CD14-positive monocyte (primary cell): ENCODE measurements around the gene CRIP2. TPM values are rescaled to one million over a fixed set of nuclear protein-coding genes. Genes with fewer than 3 reads are reported as not detected.

Experiments used
- DNase-seq, 3 donors: peaks; one replicate each; pipeline ENCODE4 v3.0.0-alpha.2; 2011 to 2022
- H2AFZ ChIP-seq: 2 replicates; pipeline ENCODE4 v1.6.0; 2012; ENCODE audit warnings: mild to moderate bottlenecking, low read depth, low read length, inconsistent platforms; ENCODE audit not compliant: insufficient read depth, poor library complexity, severe bottlenecking
- H3K27ac ChIP-seq, 2 donors: 1 replicate in 1 of 2; 2 replicates in 1 of 2; pipeline ENCODE4 v1.5.1; 2012 to 2013; ENCODE audit warnings: low read length in 2 of 2, control low read depth in 1 of 2, inconsistent platforms in 1 of 2, low read depth in 1 of 2, mild to moderate bottlenecking in 1 of 2
- H3K27me3 ChIP-seq, 2 donors: one replicate each; pipeline versions ENCODE4 v1.6.0 to v1.6.1; 2011 to 2013; ENCODE audit warnings: low read length in 2 of 2; ENCODE audit not compliant: control insufficient read depth in 2 of 2, insufficient read depth in 2 of 2
- H3K36me3 ChIP-seq, 2 donors: replicated peaks in 1 of 2; 1 replicate in 1 of 2; 2 replicates in 1 of 2; pipeline versions ENCODE4 v1.5.1 to v1.6.1; 2012 to 2013; ENCODE audit warnings: low read length in 2 of 2, control low read depth in 1 of 2, inconsistent platforms in 1 of 2, mild to moderate bottlenecking in 1 of 2; ENCODE audit not compliant: insufficient read depth in 2 of 2, control insufficient read depth in 1 of 2
- H3K4me1 ChIP-seq, 2 donors: 1 replicate in 1 of 2; 2 replicates in 1 of 2; pipeline versions ENCODE4 v1.5.1 to v1.6.1; 2012 to 2013; ENCODE audit warnings: low read length in 2 of 2, control low read depth in 1 of 2, inconsistent platforms in 1 of 2, mild to moderate bottlenecking in 1 of 2, moderate library complexity in 1 of 2; ENCODE audit not compliant: insufficient read depth in 2 of 2, control insufficient read depth in 1 of 2
- H3K4me2 ChIP-seq: replicated peaks from 2 replicates; pipeline ENCODE3; 2012; ENCODE audit warnings: low read length, moderate library complexity, mild to moderate bottlenecking; ENCODE audit not compliant: poor library complexity, severe bottlenecking; ENCODE audit errors: extremely low read depth
- H3K4me3 ChIP-seq, 3 experiments: fragments of 200-600 bp in 1 of 3; sonication (generic) in 1 of 3; replicated peaks in 1 of 3; 1 replicate in 2 of 3; 2 replicates in 1 of 3; pipeline ENCODE4 v1.5.1; 2011 to 2013; ENCODE audit warnings: low read length in 3 of 3, mild to moderate bottlenecking in 3 of 3, control low read depth in 2 of 3, low read depth in 2 of 3, inconsistent platforms in 1 of 3, moderate library complexity in 1 of 3
- H3K79me2 ChIP-seq: 2 replicates; pipeline ENCODE4 v1.6.0; 2012; ENCODE audit warnings: mild to moderate bottlenecking, control low read depth, inconsistent platforms, low read length, moderate library complexity; ENCODE audit not compliant: insufficient read depth
- H3K9ac ChIP-seq: 2 replicates; pipeline ENCODE4 v1.6.0; 2017; ENCODE audit warnings: low read length, mild to moderate bottlenecking; ENCODE audit not compliant: insufficient read depth, poor library complexity, severe bottlenecking
- H3K9me3 ChIP-seq, 2 donors: replicated peaks in 1 of 2; 1 replicate in 1 of 2; 2 replicates in 1 of 2; pipeline versions ENCODE4 v1.5.1 to v1.6.1; 2012 to 2013; ENCODE audit warnings: low read length in 2 of 2, control low read depth in 1 of 2; ENCODE audit not compliant: control insufficient read depth in 1 of 2, insufficient read depth in 1 of 2
- H4K20me1 ChIP-seq: 2 replicates; pipeline ENCODE4 v1.6.0; 2012; ENCODE audit warnings: mild to moderate bottlenecking, low read length, control low read depth, moderate library complexity; ENCODE audit not compliant: insufficient read depth
- H3K27ac Mint-ChIP-seq, 7 donors: one replicate each; pipeline ENCODE4 v1.8.0; 2020; ENCODE audit warnings: mild to moderate bottlenecking in 7 of 7, mixed read lengths in 7 of 7, moderate library complexity in 6 of 7, inconsistent platforms in 2 of 7
- H3K27me3 Mint-ChIP-seq, 3 donors: one replicate each; pipeline ENCODE4 v1.8.0; 2021 to 2022; ENCODE audit warnings: low read depth in 3 of 3, mild to moderate bottlenecking in 3 of 3, mixed read lengths in 3 of 3, moderate library complexity in 3 of 3, inconsistent platforms in 1 of 3
- H3K36me3 Mint-ChIP-seq, 2 donors: one replicate each; pipeline ENCODE4 v1.8.0; 2020; ENCODE audit warnings: mixed read lengths in 2 of 2, inconsistent platforms in 1 of 2, mild to moderate bottlenecking in 1 of 2
- H3K4me1 Mint-ChIP-seq: one replicate; pipeline ENCODE4 v1.8.0; 2020; ENCODE audit warnings: mild to moderate bottlenecking, mixed read lengths
- H3K4me3 Mint-ChIP-seq, 2 donors: one replicate each; pipeline ENCODE4 v1.8.0; 2020; ENCODE audit warnings: mild to moderate bottlenecking in 2 of 2, mixed read lengths in 2 of 2, moderate library complexity in 1 of 2
- H3K9me3 Mint-ChIP-seq, 7 donors: one replicate each; pipeline ENCODE4 v1.8.0; 2020 to 2022; ENCODE audit warnings: mixed read lengths in 7 of 7, mild to moderate bottlenecking in 6 of 7, moderate library complexity in 6 of 7, inconsistent platforms in 2 of 7
- CTCF ChIP-seq: fragments of 200-600 bp; IDR thresholded peaks from one replicate; pipeline ENCODE4 v1.8.0; 2022; ENCODE audit warnings: antibody characterized with exemption, mild to moderate bottlenecking
- WGBS: methylation state at CpG from one replicate; pipeline ENCODE4 v1.1.5; 2013; ENCODE audit warnings: missing lambda C conversion rate; ENCODE audit not compliant: insufficient coverage; 5-methylcytosine and 5-hydroxymethylcytosine counted together
- intact Hi-C, 2 donors: fragments of 100-400 bp; cut with micrococcal nuclease; formaldehyde crosslinking; loops; one replicate each; pipeline versions ENCODE4 v1.15.0 to v1.15.1; 2023
- polyA plus RNA-seq, 3 donors: library from polyadenylated mRNA; depleted of rRNA in 1 of 3; unstranded in 2 of 3; stranded (reverse) in 1 of 3; fragments of 300-500 nt in 2 of 3; fragments of >200 nt in 1 of 3; fragmentation: Illumina TruSeq in 2 of 3; gene quantifications; 1 replicate in 2 of 3; 2 replicates in 1 of 3; pipeline ENCODE4 v1.2.3, GENCODE V29; 2012 to 2021

The CRIP2 gene
- polyA plus RNA-seq, 3 donors: 2.1 to 4.0 (median 3.3) TPM

- H3K4me1 Mint-ChIP-seq: peaks cover 54% of the 10 kb centered on the region
- peaks cover 0 to 14% (median 8%) of the 10 kb centered on the region in 7 donors for H3K9me3 Mint-ChIP-seq
- Histone ChIP-seq H3K4me2 (peak overlapping the region; percentile 79), H3K9ac (peak overlapping the region; percentile 97), H3K27ac (peak overlapping the region; percentile 82 to 99), H3K79me2 (no peaks in the 10 kb centered on the region), H4K20me1 (no peaks in the 10 kb centered on the region), H3K4me3 (peak overlapping the region in 1 of 3 experiments; percentile 72), H3K4me1 (peaks cover 58 to 73% of the 10 kb centered on the region in 2 donors), H3K9me3 (peaks cover 4% of the 10 kb centered on the region in 2 donors), H3K27me3 (peaks cover 7 to 64% of the 10 kb centered on the region in 2 donors), H2AFZ (no peak overlapping the region), H3K36me3 (no peaks in the 10 kb centered on the region)
- 90% methylated on average over 12 of the region's 18 CpGs for WGBS
- TF ChIP-seq CTCF: no peak
- no peak for DNase-seq
- H3K27me3 Mint-ChIP-seq: peaks cover 45 to 82% (median 51%) of the 10 kb centered on the region in 3 donors
- H3K4me3 Mint-ChIP-seq: peak overlapping the region; percentile 75 to 82
- intact Hi-C loops: loop anchor here (5.0 to 10.0 kb wide), 2 partner anchors 410 to 418 kb away; partner anchors contain the start of gene GPR132 (in 1 of the 2)
- peaks cover 5 to 10% of the 10 kb centered on the region in 2 donors for H3K36me3 Mint-ChIP-seq
- peak overlapping the region; percentile 96 to 99 (median 99) for H3K27ac Mint-ChIP-seq
Measured at GRCh38 chr14:105482486-105483110, 8.0 kb downstream of the CRIP2 start.

GRCh38 chr14:105483300-105484068 lies 8.9 kb downstream of the CRIP2 start:
- Mint-ChIP-seq H3K27ac (peak overlapping the region in 5 of 7 donors; percentile 35 to 99 (median 99)), H3K36me3 (peaks cover 5 to 10% of the 10 kb centered on the region in 2 donors), H3K27me3 (peaks cover 43 to 77% (median 48%) of the 10 kb centered on the region in 3 donors), H3K4me3 (no peak overlapping the region), H3K4me1 (peaks cover 60% of the 10 kb centered on the region), H3K9me3 (peaks cover 0 to 14% (median 6%) of the 10 kb centered on the region in 7 donors)
- intact Hi-C loops: loop anchor here (5.0 to 10.0 kb wide), 2 partner anchors 411 to 419 kb away; partner anchors contain the start of gene GPR132 (in 1 of the 2)
- no peak for DNase-seq
- H4K20me1 ChIP-seq: peaks cover 2% of the 10 kb centered on the region
- no peak overlapping the region for H3K4me3 ChIP-seq
- no peak overlapping the region for H3K9ac ChIP-seq
- peaks cover 4 to 58% of the 10 kb centered on the region in 2 donors for H3K27me3 ChIP-seq
- no peak for TF ChIP-seq CTCF
- H3K27ac ChIP-seq: no peak overlapping the region
- peaks cover 0 to 1% of the 10 kb centered on the region in 2 donors for H3K36me3 ChIP-seq
- H3K4me1 ChIP-seq: peaks cover 67 to 76% of the 10 kb centered on the region in 2 donors
- H3K9me3 ChIP-seq: peaks cover 0 to 4% of the 10 kb centered on the region in 2 donors
- no peaks in the 10 kb centered on the region for H3K79me2 ChIP-seq
- no peak overlapping the region for H3K4me2 ChIP-seq
- 88% methylated on average over 15 of the region's 18 CpGs for WGBS
- no peak overlapping the region for H2AFZ ChIP-seq
